GM18520 (cell line): ENCODE measurements around the gene SEPTIN5.
"Not testable (repeated sequence)": the region's sequence is repeated elsewhere in the genome, so short reads cannot be mapped to it uniquely, and the experiment has no call there.

Experiments
- ATAC-seq: cut with Tn5 transposase; IDR thresholded peaks from one replicate; pipeline ENCODE4 v1.9.1; 2021; ENCODE audit not compliant: unreplicated experiment

The SEPTIN5 gene

DNA sequence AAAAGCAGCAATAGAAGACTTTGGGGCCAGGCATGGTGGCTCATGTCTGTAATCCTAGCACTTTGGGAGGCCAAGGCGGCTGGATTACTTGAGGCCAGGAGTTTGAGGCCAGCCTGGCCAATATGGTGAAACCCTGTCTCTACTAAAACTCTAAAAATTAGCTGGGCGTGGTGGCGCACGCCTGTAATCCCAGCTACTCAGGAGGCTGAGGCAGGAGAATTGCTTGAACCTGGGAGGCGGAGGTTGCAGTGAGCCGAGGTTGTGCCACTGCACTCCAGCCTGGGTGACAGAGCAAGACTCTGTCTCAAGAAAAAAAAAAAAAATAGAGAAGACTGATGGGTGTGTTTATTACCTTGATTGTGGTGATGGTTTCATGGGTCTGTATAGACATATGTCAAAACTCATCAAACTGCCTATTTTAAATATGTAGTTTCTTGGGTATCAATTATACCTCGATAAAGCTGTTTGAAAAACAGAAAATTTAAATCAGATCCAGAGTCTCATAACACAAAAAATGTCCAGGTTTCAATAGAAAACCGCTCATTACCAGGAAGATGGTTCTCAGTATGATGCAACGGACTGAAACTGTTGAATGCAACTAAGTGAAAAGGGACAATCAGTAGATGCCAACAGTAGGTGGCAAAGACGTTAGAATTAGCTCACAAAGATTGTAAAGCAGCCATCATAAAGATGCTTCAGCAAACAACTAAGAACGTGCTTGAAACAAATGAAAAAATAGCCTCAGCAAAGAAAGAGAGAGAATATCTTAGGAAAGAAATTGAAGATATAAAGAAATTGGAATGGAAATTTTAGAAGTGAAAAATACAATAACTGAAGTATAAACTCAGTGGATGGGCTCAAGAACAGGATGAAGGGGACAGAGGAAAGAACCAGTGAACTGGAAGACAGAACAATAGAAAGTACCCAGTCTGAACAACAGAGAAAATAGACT lies 33.1 kb upstream of the SEPTIN5 start:
- no peak for ATAC-seq

DNA sequence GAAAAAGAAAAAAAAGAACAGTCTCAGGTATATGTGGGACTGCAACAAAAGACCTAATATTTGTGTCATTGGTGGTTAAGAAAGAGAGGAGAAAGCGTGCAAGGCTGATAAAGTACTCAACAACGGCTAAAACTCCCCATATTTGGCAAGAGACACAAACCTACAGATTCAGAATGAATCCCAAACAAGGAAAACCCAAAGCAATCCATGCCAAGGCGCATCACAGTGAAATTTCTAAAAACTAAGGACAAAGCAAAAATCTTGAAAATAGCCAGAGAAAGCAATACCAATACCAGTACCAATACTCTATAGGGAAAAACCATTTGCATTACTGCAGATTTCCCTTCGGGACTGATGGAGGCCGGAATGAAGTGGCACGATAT lies 32.4 kb upstream of the SEPTIN5 start:
- no peak for ATAC-seq

DNA sequence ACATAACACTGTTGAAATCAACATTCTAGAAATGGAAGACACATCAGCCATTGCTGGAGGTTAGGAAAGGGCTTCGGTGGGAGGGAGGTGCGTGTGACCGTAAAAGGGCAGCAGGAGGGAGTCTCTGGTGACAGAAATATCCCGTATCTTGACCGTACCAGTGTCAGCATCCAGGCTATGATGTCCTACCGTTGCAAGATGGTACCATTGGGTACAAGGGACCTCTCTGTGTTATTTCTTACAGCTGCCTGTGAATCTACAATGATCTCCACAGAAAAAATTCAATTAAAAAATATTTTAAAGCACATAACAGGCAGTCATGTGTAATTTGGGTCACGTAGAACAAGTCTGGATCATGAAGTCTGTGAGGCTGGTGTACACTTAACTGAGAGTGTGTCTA lies 27.4 kb upstream of the SEPTIN5 start:
- ATAC-seq: no peak

DNA sequence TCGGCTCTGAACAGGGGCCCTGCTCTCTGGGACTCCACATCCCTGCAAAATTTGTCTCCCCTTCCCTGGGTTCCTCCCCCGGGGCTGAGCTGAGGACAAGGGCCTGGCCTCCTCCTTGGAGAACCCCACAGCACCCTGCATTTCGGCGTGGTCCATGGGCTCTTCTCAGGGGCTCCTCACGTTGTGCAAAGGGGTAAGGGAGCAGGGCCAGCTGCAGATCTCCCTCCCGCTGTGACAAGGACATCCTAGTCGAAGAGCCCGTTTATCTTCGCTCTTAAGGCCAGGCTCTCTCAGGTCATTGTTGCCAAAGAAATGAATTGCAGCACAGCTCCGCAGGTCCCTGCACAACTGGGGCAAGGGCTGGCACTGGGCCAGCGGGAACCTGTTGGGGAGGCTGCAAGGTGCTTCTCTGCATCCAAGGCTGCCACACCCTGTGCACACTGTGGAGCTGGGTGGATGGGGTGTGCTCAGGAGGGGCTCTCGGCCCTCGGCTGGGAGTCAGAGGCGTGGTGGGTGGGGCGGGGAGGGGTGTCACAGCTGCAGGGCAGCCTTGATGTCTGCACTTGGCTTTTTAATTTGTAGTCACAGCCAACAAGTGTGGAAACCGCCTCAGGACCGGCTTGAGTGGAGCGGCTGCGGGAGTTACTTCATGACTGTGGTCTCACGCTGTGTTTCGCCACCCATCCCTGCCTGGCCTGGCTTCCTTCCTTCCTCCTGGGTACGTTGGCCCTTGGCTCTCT lies 26.6 kb upstream of the SEPTIN5 start:
- no peak for ATAC-seq

DNA sequence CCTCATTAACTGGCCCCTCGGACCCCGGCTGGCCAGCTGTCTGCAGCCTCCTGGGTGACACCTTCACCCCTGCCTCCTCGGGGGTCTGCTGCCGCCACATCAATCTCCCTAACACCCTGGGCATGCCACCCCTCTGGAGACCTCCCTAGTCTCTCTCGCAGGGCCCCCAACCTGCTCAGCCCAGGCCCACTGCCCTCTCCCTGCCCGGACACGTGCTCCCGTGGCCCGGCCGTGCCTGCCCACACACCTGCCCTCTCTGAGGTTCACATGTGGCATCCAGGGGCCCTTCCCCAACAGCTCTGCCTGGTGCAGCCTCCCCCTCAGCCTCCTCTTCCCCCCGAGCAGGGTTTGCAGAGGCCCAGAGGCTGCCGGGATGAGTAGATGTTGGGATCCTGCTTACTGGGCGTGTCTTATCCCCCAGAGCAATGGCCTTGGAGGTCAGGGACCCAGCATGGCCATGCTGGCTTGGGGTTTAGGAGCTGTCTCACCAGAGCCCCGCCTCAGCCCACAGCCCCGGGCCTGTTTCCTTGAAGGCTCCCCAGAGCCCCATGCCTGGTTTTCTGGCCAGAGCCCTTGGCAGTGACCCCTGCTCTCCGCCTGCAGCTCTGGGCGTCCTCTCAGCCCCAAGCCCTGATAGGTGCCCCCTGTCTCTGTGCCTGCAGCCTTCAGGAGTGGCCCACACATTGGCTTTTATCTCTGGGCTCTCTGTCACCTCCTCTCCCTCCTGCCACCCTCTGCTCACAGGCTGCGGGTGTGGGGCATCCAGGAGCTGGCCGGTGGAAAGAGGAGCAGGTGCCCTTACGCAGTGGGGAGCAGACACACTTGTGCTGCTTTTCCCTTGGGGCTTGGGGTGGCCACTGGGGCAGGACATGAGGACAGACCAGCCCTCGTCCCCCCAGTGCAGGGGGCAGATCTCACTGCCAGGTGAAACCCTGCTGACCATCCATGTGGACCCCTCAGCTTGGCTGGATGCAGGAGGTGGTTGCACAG lies 25.7 kb upstream of the SEPTIN5 start:
- no peak for ATAC-seq

DNA sequence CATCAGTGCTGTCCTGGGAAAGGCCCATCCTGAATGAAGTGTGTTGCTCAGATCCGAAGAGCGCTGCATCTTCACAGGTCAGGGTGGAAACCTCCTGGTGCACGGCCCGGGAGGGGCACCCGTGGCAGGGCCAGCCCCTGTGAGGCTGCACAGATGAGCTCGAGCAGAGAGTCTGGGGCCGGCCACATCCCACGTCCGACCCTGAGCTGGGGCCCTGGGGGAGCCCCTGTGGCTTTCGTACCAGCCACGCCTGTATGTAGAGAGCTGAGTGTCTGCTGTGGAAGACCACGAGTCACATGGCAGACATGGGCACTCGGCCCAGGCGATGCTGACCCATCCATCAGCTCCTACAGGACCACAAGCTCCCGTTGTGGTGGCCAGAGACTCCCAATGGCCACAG lies 24.9 kb upstream of the SEPTIN5 start:
- no peak for ATAC-seq

DNA sequence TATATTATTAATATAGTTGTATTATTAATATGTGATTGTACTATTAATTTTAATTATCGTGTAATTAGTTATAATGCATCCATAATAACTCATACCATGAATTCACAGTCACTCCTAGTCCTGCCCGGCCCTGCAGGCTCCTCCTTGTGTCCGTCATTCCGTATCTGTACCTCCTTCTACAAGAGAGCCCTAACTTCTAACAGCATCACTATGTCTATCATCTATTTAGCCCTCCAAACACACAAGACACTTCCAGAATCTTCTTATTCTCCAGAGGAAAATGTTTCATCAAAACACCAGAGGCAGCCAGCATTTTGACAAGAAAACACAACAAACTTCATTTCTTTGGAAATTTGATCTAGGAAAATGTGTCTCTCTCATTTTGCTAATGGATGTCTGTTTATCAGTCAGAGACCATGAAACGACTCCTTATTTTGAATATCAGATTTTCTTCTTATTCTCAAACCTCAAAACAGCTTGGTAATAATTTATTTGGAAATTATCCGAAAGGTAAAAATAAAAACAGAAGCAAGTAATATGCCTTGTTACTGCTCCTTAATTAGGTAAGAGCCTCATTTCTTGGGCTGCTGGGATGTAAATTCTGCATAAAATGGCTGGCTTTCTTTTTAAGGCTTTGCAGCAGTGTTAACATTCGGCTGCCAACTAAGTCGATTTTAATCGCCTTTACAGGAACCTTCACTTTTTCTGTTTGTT lies 23.1 kb upstream of the SEPTIN5 start:
- no peak for ATAC-seq

DNA sequence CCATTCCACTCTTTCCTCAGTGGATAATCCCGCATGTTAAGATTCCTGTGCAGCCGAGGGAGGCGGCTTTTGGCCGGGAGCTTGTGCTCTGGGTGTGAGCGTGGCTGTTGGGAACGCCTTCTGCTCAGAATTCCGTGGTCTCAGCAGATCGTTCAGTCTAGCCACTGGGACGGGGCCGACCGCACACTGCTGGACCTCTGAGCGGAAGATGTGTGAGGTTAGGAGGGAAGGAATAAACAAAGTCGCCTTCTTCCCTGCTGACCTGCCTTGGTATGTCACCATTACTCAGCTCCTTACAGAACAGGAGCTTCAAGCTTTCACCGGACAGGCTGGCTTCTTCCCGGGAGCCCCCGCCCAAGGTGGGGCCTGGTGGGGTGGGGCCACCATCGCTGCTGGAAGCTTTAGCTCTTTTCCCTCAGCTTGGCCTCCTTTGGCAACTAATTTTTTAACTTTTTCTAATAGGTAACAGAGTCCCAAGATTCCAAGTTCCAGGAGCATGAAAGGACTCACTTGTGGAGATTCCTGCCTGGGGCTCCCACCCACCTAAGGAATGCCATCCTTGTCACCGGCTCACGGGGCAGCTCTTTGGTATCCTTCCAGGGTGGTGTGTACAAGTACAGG lies 22.5 kb upstream of the SEPTIN5 start:
- no peak for ATAC-seq

DNA sequence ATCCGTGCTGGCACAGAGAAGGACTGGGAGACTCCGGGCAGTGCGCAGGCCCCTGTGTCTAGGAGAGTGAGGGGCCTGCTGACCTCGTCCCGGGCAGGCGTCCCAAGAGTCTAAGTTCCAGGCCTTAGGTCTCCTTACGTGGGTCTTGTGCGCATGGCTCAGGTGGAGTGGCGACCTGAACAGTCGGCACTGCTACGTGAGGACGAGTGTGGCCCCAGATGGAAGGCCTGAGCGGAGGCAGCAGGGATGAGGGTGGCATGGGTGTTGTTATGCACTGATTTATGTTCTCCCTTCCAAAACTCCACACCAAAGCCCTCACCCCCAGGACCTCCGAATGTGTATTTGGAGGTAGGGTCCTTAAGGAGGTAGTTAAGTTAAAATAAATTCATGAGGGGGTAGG lies 20.7 kb upstream of the SEPTIN5 start:
- no peak for ATAC-seq

DNA sequence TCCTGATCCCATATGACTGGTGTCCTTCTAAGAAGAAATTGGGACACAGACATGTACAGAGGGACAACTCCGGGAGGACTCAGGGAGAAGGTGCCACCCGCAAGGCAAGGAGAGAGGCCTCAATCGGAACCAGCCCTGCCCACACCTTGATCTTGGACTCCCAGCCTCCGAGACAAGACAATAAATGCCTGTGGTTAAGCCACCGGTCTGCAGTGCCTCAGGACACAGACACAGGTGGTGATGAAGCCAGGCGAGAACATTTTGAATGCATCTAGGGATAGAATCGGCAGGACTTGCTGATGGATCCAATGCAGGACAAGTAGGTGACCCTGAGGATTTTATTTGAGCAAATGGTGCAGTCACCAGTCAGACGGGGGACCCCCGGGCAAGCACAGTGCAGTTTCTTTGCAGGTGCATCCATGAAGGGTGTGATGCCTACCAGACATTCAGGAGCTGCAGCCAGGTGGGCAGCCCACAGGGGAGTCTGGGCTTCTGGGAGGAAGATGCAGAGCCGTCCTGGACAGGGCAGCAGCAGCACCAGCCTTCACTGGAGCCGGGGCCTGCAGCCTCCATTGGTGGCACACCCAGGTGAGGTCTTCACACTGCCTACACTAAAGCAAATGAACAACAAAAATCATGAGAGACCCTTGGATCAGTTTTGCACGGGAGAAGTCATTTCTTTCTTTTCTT lies 20.2 kb upstream of the SEPTIN5 start:
- no peak for ATAC-seq

DNA sequence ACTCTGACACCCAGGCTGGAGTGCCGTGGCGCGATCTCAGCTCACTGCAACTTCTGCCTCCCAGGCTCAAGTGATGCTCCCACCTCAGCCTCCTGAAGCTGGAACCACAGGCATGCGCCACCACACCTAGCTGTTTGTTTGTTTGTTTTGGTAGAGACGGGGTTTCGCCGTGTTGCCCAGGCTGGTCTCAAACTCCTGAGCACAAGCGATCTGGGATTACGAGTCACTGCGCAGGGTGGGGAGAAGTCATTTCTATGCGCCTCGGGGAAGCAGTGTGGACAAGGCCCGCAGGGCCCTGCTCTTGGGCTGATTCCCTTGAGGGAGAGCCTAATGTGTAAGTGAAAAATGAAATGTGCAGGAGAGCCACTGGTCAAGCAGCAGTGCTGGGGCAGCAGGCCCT lies 19.6 kb upstream of the SEPTIN5 start:
- no peak for ATAC-seq

DNA sequence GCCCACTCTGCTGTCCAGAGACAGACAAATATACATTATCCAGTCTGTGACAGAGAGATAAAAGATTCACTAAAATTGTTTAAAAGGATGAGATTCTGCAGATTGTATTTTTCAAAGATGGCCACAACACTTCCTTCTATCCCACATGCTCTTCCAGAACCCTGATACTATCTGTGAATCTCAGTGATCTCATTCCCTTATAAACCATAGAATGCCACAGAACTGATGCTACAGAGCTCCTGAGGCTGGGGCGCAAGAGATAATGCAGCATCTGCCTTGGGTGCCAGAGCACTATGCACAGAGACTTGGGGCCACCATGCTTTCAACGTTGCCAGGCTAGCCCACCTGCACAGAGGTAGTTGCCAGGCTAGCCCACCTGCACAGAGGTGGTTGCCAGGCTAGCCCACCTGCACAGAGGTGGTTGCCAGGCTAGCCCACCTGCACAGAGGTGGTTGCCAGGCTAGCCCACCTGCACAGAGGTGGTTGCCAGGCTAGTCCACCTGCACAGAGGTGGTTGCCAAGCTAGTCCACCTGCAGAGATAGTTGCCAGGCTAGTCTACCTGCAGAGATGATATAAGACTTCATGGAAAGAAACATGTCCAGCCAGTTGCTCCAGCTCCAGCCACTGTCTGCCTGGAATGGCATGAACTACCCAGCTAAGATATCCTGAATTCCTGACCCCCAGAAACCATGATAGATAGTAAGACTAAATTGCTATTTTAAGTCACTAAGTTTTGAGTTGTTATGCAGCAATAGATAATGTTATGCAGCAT lies 17.6 kb upstream of the SEPTIN5 start:
- no peak for ATAC-seq

DNA sequence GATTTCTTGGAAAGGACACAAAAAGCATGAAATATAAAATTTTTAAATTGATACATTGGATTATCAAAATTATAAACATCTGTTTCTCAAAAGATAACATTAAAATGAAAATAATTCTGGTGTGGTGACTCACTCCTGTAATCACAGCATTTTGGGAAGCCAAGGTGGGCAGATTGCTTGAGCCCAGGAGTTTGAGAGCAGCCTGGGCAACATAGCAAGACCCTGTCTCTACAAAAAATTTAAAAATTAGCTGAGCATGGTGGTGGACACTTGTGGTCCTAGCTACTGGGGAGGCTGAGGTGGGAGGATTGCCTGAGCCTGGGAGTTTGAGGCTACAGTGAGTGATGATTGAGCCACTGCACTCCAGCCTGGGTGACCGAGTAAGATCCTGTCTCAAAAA lies 16.4 kb upstream of the SEPTIN5 start:
- ATAC-seq: not testable (repeated sequence)

DNA sequence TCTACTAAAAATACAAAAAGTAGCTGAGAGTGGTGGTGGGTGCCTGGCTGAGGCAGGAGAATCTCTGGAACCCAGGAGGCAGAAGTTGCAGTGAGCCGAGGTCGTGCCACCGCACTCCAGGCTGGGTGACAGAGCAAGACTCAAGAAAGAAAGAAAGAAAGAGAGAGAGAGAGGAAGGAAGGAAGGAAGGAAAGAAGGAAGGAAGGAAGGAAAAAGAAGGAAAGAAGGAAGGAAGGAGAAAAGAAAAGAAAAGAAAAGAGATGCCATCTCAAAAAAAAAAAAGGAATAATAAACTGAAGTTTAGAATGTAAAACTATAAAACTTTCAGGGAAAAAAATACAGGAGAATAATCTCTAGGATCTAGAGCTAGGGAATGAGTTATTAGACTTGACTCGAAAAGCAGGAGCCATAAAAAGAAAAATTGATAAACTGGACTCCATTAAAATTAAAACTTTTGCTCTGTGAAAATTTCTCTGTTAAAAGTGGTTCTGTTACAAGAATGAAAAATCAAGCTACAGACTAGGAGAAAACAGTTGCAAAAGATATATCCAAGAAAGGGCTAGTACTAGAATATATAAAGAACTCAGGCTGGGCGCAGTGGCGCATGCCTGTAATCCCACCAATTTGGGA lies 13.4 kb upstream of the SEPTIN5 start:
- ATAC-seq: no peak

DNA sequence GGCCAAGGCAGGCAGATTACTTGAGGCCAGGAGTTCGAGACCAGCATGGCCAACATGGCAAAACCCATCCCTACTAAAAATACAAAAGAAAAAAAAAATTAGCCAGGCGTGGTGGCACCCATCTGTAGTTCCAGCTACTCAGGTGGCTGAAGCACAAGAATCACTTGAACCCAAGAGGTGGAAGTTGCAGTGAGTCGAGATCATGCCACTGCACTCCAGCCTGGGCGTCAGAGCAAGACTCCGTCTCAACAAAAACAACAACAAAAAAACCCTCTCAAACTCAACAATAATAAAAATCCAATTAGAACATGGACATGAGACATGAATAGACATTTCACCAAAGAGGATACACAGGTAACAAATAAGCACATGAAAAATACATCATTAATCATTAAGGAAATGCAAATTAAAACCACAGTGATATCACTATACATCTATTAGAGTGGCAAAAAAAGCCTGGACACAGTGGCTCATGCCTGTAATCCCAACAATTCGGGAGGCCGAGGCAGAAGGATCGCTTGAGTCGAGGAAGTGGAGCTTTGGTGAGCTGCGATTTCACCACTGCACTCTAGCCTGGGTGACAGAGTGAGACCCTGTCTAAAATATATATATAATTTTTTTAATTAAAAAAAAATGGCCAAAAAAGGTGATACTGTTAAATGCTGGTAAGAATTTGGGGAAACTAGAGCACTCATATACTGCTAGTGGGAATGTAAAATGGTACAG lies 12.7 kb upstream of the SEPTIN5 start:
- no peak for ATAC-seq

DNA sequence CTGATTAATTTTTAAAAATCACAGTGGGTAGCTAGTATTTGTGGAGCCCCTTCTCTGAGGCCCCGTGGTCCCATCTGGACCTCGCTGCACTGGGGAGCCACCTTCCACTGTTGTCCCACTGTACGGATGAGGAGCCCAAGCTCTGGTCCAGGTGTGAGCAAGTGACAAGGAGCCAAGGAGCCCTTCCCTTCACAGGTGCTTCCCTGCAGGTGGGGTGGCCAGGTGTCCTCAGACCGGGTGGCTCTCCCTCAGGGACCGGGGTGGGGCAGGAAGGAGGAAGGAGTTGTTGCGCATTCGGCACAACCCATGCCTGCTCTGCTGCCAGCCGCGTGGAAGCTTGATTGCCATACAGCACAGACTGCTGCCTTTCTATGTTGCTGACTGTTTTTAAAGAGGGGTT lies 10.4 kb upstream of the SEPTIN5 start:
- no peak for ATAC-seq

DNA sequence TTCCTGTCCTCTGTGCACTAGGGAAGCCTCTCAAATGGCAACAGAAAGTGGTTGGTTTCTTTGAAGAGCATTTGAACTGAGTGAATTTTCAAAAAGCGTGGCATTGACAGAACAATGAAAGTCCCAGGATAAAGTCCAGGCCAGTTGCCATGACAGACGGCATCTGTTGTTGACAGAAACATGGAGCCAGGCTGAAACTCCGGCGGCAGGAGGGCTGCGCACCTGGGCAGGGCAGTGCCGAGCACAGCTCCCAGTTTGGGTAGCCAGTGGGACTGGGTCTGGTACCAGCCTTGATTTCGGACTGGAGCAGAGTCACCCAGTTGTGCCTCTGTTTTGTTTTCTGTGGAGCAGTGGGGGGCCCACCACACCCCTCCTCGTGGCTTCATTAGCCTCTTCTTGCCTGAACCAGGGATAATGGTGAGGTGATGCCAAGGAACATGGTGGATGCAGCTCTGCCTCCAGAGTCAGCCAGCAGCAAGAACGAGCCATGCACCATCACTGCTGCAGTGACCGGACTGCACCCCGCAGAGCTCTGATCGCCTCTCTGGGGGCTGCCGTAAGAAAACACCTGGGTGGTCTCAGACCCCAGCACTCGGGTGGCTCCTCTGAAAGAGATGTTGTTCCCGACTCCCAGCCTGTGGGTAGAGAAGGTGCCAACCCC lies 9.8 kb upstream of the SEPTIN5 start:
- ATAC-seq: no peak
